Muscle layer of colon (tissue), 2 donors: ENCODE results near the gene SHB.
A peak's percentile ranks its signal among the peaks of the same experiment; 100 is the strongest.

Experiments
- H3K27ac ChIP-seq: one replicate; pipeline ENCODE4 v1.7.0; 2013; ENCODE audit warnings: low read depth, mild to moderate bottlenecking, low read length, moderate library complexity
- H3K27me3 ChIP-seq, 2 donors: one replicate each; pipeline ENCODE4 v1.7.0; 2013; ENCODE audit warnings: low read length in 2 of 2, mild to moderate bottlenecking in 2 of 2; ENCODE audit not compliant: insufficient read depth in 2 of 2, control insufficient read depth in 1 of 2
- H3K36me3 ChIP-seq: one replicate; pipeline ENCODE4 v1.7.0; 2013; ENCODE audit warnings: mild to moderate bottlenecking, low read length; ENCODE audit not compliant: insufficient read depth
- H3K4me1 ChIP-seq: one replicate; pipeline ENCODE4 v1.7.0; 2013; ENCODE audit warnings: mild to moderate bottlenecking, low read length; ENCODE audit not compliant: insufficient read depth
- H3K4me3 ChIP-seq, 2 donors: one replicate each; pipeline ENCODE4 v1.7.0; 2013; ENCODE audit warnings: low read length in 2 of 2, low read depth in 1 of 2, mild to moderate bottlenecking in 1 of 2, moderate library complexity in 1 of 2
- H3K9ac ChIP-seq: one replicate; pipeline ENCODE4 v1.7.0; 2013; ENCODE audit warnings: low read length
- H3K9me3 ChIP-seq: one replicate; pipeline ENCODE4 v1.7.0; 2013; ENCODE audit warnings: mild to moderate bottlenecking, low read length
- donor health status: abdominal sarcoma.
- donor health status: Adenocarcinoma of cecum.

SHB gene

DNA sequence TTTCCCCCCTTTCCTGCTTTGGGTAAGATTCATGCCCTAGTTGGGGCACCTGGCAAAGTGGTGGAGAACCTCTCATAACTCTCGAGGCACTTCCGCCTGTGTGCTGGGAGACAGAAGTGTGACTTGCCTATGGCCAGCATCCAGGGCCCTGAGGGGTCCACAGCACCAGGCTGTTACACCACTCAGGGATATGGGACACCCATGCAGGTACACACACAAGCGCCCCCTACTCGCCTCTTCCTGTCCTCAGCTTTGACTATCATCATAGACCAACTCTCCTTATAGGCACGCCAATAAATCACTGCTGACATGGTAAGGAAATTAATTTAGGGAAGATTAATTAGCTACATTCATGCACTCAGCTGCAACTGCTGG, 45.4 kb downstream of the SHB start:
- Histone ChIP-seq H3K4me1 (peaks cover 81% of the 10 kb centered on the region), H3K27me3 (no peaks in the 10 kb centered on the region), H3K9ac (peak overlapping the region; percentile 57), H3K36me3 (no peaks in the 10 kb centered on the region), H3K4me3 (peak overlapping the region in 1 of 2 donors; percentile 32), H3K9me3 (no peaks in the 10 kb centered on the region), H3K27ac (peak overlapping the region; percentile 89)

DNA sequence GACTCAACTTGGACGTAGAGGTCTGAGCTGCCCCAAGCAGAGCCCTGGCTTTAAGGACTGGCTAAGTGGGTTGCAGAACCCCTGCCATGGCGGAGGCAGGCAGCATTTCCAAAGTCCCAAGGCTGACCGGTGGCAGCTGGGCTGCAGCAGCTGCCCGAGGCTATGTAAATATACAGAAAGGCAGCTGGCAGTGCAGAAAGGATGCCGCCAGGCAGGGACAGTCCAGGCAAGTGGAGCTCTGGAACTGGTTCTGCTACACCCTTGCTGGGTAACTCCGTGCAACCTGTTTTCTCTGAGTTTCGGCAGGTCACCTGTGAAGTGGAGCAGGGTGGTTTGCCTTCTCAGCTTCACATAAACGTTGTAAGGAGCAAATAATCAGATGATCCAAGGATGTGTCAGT, 46.0 kb downstream of the SHB start:
- Histone ChIP-seq H3K27ac (peak overlapping the region; percentile 89), H3K4me1 (peaks cover 83% of the 10 kb centered on the region), H3K4me3 (no peak overlapping the region), H3K9ac (no peak overlapping the region), H3K27me3 (no peaks in the 10 kb centered on the region), H3K9me3 (no peaks in the 10 kb centered on the region), H3K36me3 (no peaks in the 10 kb centered on the region)

DNA sequence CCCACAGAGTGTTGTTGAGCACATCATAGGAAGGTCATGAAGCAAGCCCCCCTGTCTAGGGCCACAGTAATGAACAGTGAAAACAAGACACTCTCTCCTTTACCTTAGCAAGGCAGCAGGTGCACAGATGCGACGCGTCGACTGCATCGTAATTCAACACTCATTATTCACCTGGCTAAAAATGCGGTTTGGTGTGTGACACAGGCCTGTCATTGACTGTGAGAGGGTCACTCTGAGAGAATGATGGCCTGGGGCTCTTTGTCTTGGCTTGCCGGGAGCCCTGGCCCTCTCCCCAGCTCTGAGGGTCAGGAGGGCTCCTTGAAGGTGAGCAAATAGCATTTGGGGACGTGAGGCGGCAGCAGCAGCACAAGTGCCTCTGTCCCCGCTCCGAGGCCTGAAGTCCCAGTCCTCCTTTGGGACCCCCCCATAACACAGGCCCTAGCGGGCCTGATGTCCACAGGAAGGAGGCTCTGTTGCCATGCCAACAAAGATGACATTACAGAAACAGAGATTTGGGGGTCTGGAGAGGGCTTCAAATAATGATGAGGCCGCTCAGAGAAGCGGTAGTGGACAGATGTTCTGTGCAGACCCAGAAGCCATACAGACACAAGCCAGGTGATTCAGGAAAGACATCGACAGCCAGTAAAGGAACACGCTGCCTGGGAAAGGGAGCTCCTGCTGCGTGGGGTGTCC, 46.7 kb downstream of the SHB start:
- Histone ChIP-seq H3K9me3 (no peaks in the 10 kb centered on the region), H3K4me3 (no peak overlapping the region), H3K27me3 (no peaks in the 10 kb centered on the region), H3K27ac (peak overlapping the region; percentile 89), H3K9ac (no peak overlapping the region), H3K36me3 (no peaks in the 10 kb centered on the region), H3K4me1 (peaks cover 83% of the 10 kb centered on the region)

DNA sequence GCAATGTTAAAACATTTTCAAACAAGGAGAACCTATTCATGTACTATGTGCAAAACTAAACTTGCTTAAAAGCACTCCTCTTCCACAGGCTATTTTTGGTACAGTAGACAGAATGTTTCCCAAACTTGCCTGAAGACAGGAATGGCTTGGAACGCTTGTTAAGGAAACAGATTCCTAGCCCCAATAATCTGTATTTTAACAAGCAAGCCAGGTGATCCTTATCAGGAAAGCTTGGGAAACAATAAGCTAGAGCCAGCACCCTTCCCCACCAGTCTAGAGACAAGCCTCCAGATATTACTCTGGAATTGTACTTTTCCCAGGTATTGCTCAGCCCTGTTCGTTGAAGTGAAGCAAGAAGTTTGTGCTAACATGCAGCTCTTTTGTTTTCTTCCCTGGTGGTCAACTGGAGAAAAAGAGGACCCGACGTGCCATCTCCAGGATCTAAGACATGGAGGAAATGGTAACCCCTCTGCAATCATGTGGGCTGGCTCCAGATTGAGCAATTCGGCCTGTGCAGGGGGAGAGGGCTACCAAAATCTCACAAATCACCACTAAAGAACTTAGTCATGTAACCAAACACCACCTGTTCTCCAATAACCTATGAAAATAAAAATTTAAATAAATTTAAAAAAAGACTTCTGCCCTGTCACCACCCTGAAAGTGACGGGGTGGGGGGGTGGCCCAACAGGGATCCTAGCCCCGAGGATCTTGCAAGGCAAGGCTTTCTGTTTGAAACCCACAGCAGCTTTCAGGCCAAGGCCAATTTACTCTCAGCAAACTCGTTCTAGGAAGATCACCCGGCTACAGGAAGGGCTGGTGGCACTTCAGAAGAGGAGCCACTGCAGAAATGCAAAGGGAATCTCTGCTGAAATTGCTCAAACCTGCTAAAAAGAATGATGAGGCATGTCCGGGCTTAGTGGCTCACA, 48.6 kb downstream of the SHB start:
- Histone ChIP-seq H3K27me3 (no peaks in the 10 kb centered on the region), H3K4me3 (no peak overlapping the region), H3K9me3 (no peaks in the 10 kb centered on the region), H3K4me1 (peaks cover 82% of the 10 kb centered on the region), H3K36me3 (no peaks in the 10 kb centered on the region), H3K27ac (peak overlapping the region; percentile 82), H3K9ac (peak overlapping the region; percentile 13)

DNA sequence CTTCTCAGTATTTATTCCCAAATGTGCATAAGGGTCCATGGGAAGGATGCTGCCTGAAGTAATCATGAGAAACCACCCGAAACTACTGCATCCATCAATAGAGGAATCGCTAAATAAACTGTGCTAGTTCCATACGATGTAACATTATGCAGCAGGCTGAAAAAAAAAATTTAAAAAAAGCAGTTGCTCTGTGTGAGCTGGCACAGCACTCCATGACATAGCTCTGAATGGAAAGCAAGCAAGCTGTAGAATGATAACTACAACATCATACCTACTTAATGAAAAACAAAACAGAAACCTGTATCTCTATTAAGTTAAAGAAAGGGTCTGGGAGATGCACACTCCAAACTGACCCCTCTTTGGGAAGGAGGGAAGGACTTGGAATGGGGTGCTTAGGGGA, 49.3 kb downstream of the SHB start:
- Histone ChIP-seq H3K36me3 (no peaks in the 10 kb centered on the region), H3K4me1 (peaks cover 75% of the 10 kb centered on the region), H3K27ac (peak overlapping the region; percentile 82), H3K9ac (peak overlapping the region; percentile 13), H3K4me3 (no peak overlapping the region), H3K27me3 (no peaks in the 10 kb centered on the region), H3K9me3 (no peaks in the 10 kb centered on the region)

DNA sequence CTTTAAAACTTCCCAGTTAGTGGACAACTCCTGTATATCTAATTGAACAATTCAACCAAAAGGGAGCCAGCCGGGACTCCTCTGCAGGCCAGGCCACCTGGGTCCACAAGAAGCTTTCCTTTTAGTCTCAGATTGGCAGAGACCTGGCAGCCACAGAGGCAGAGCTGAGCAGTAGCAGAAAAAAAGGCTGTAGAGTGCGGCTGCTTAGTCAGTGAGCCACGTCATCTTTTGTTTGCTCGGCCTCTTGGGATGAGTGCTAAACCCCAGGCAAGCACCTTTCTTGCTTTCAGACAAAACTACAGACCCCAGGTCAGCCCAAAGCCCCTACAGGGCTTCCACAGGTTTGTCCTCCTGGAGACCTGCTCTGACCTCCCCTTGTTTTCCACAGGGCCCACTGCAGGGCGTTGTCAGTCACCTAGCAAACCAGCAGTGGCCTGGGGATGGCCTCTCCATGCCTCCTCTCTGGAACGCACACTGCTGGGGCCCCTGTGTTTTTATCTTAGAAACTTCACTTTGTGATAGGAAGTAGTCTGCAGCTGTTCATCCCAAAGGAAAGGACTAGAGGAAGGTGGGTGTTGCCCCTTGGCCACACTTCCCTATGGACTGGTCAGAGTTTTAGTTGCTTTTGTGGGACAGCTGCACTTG, 49.9 kb downstream of the SHB start:
- no peak overlapping the region for H3K4me3 ChIP-seq
- H3K4me1 ChIP-seq: peaks cover 68% of the 10 kb centered on the region
- H3K27me3 ChIP-seq: no peaks in the 10 kb centered on the region
- H3K9ac ChIP-seq: no peak overlapping the region
- no peaks in the 10 kb centered on the region for H3K9me3 ChIP-seq
- no peaks in the 10 kb centered on the region for H3K36me3 ChIP-seq
- H3K27ac ChIP-seq: peak overlapping the region; percentile 82

DNA sequence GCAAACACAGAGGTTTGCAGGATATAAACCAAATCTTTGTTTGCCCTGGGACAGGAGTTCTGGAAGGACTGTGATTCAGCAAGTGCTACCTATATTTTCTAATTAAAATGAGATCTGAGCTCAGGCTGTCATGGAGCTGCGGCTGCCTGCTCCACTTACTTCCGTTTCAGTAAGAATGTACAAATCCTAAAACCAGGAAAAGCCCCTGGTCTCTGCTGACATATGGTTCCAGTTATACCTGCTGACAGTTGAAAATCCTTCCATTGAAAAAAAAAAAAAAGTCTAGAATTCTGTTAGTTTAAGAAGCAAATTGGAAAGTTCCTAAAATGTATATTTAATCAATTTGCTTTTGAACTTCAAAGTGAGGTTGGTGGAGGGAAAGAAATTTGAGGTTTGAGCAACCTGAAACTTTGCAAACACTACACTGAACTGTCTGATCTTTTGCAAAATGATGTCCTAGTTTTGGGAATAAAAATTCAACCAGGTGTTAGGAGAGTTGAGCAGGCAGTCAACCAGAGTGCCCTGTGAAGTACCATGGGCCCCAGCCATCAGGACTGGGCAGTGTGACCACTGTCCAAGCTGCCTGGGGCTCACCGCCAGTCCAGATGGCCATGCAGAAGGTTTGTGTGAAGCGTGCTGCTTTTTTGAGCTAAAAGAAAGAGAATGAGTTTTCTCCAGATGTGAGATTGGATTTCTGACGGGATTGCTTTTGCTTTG, 50.6 kb downstream of the SHB start:
- H3K4me1 ChIP-seq: peaks cover 62% of the 10 kb centered on the region
- H3K27ac ChIP-seq: peak overlapping the region; percentile 82
- H3K9ac ChIP-seq: no peak overlapping the region
- no peaks in the 10 kb centered on the region for H3K36me3 ChIP-seq
- H3K4me3 ChIP-seq: no peak overlapping the region
- H3K9me3 ChIP-seq: no peaks in the 10 kb centered on the region
- H3K27me3 ChIP-seq: no peaks in the 10 kb centered on the region

DNA sequence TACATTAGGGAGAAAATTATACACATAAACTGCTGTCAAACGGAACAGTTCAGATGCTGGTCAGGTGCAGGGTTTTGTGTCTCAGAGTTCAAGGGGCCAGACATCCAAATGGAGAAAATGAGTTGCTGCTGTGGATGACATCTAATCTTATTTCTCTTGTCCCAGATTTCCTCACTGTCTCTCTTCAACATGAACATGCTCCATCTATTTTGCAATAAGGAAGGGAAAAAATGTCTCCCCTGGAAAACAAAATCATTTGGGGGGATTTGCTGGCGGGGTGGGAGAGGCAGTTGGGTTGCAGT, 51.2 kb downstream of the SHB start:
- peak overlapping the region; percentile 73 for H3K27ac ChIP-seq
- H3K9ac ChIP-seq: no peak overlapping the region
- H3K4me3 ChIP-seq: no peak overlapping the region
- H3K27me3 ChIP-seq: no peaks in the 10 kb centered on the region
- no peaks in the 10 kb centered on the region for H3K9me3 ChIP-seq
- no peaks in the 10 kb centered on the region for H3K36me3 ChIP-seq
- peaks cover 56% of the 10 kb centered on the region for H3K4me1 ChIP-seq

DNA sequence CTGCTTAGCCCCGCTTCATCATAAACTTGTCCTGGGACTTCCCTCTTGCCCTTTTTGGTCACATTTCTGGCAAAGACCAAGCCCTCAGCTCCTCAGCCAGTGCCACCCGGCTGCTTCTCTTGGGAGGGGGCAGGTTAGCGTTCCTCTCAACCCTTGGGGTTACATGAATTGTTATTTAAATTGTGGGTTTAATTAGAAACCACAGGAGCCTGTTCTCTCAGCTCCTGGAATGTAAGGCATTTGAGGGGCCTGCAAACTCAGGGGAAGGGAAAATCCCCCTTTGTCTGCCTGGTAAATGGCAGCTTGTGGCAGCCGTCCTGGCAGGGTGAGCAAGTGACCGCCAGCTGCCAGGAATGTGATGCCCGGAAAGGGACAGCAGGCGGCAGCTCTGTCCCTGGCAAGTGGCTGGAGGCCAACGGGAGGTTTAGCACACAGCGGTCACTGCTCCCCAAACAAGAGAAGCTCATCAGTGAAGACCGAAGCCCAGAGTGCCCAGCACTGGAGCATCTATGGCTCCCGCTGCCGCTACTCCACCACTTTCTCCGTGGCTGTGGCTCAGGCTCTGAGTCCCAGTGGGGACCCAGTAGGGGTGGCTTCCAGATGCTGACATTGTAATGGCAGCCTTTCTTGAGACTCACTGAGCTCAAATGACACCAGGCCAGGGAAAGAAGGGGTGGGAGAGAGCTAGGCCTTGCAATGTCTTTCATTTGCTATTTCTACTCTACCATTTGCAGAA, 51.7 kb downstream of the SHB start:
- Histone ChIP-seq H3K27me3 (no peaks in the 10 kb centered on the region), H3K27ac (peak overlapping the region; percentile 73), H3K9me3 (no peaks in the 10 kb centered on the region), H3K4me1 (peaks cover 51% of the 10 kb centered on the region), H3K9ac (no peak overlapping the region), H3K36me3 (no peaks in the 10 kb centered on the region), H3K4me3 (no peak overlapping the region)

DNA sequence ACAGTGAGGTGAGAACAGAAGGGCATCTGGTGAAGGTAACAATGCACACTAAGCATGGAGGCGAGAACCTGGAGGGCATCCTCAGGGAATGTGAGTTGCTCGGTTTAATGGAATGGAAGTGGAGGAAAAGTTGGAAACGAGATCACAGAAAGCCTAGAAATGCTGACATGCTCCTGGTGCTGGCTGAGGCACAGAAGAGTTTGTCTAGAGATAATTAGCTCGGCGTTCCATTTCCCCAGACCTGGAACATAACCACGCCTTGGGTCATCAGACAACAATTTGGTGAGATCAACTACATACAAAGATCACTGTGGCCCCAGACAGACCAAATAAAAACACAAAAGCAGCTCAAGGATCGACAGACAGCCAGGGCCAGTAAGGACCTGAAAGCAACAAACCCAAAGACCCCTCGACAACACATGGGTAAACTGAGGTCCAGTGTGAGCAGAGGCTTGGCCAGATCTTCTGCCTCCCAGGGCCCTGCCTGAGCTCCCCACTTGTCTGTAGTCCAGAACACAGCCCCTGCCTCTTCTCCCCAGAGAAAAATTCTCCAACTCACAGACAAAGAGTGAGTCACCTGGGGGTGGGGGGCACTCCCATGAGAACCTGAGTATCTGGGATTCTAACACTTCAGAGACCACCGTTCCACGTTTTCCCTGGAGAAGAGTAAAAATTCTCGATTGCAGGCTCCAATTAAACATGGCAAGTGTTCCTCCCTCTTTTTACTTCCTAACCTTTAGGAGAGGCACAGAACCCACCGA, 52.5 kb downstream of the SHB start:
- H3K9ac ChIP-seq: no peak overlapping the region
- H3K4me1 ChIP-seq: peaks cover 50% of the 10 kb centered on the region
- H3K9me3 ChIP-seq: no peaks in the 10 kb centered on the region
- no peak overlapping the region for H3K4me3 ChIP-seq
- no peaks in the 10 kb centered on the region for H3K36me3 ChIP-seq
- peak overlapping the region; percentile 73 for H3K27ac ChIP-seq
- H3K27me3 ChIP-seq: no peaks in the 10 kb centered on the region
